ENCODE results near the gene SLC22A4.

SLC22A4 gene

GRCh38 chr5:132372542-132372941, 78.3 kb downstream of the SLC22A4 start:
- no peak for FAIRE-seq
- no peak for DNase-seq (ENCODE audit: insufficient read length, low spot score)
- TF ChIP-seq, protein P1, sequence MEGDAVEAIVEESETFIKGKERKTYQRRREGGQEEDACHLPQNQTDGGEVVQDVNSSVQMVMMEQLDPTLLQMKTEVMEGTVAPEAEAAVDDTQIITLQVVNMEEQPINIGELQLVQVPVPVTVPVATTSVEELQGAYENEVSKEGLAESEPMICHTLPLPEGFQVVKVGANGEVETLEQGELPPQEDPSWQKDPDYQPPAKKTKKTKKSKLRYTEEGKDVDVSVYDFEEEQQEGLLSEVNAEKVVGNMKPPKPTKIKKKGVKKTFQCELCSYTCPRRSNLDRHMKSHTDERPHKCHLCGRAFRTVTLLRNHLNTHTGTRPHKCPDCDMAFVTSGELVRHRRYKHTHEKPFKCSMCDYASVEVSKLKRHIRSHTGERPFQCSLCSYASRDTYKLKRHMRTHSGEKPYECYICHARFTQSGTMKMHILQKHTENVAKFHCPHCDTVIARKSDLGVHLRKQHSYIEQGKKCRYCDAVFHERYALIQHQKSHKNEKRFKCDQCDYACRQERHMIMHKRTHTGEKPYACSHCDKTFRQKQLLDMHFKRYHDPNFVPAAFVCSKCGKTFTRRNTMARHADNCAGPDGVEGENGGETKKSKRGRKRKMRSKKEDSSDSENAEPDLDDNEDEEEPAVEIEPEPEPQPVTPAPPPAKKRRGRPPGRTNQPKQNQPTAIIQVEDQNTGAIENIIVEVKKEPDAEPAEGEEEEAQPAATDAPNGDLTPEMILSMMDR (IDR thresholded peaks at IDR 0.05; ENCODE audit: insufficient read depth, missing control alignments) = no peak

GRCh38 chr5:132375957-132376356, 81.8 kb downstream of the SLC22A4 start:
- TF ChIP-seq, protein P1 (IDR thresholded peaks at IDR 0.05; ENCODE audit: insufficient read depth, missing control alignments) = no peak
- no peak for FAIRE-seq
- no peak for DNase-seq (ENCODE audit: insufficient read length, low spot score)

- FAIRE-seq = no peak
- TF ChIP-seq, protein P1 (IDR thresholded peaks at IDR 0.05; ENCODE audit: insufficient read depth, missing control alignments) = no peak
These were observed 82.8 kb downstream of the SLC22A4 start for GRCh38 chr5:132376694-132377641.

DNA sequence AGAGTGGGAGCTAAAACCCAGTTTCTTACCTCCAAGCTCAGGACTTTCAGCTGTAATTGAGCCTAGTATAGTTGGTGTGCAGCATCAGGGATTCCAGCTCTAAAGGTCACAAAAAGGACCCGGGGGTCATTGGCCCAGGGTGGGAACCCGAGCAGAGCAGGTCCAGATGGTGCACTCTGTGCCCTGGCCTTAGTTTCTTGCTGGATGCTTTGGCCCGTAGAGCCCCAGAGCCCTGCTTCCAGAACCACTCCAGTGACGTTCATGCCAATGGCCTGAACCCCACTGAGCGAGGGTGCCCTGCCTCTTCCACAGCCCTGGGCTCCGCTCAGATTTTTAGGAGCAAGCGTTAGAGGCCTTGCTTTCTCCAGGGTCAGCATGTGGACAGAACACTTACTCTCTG, 83.5 kb downstream of the SLC22A4 start:
- TF ChIP-seq, protein P1 (IDR thresholded peaks at IDR 0.05; ENCODE audit: insufficient read depth, missing control alignments) = no peak
- FAIRE-seq (no peak), DNase-seq (ENCODE audit: insufficient read length, low spot score) (no peak)

More at GRCh38 chr5:132376694-132377641, 82.8 kb downstream of the SLC22A4 start:
- no peak for DNase-seq (ENCODE audit: insufficient read length, low spot score)

DNA sequence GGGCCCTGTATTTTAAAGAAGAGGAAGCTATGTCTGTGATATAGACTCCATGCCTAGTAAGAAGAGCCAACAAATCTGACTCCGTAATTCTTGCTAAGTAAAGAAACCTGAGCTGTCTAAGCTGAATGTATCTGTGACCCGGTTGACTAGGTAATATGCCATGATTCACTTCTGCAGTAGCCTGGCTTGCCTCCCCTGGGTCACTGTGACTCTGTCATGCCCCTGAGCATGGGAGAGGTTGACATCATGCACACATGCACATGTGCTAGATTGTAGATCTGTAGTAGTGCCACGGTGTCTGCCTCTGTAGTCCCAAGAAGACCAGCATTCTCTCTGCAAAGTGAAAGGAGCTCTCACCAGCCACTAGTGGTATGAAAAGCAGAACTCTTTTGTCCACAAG, 84.4 kb downstream of the SLC22A4 start:
- TF ChIP-seq, protein P1 (IDR thresholded peaks at IDR 0.05; ENCODE audit: insufficient read depth, missing control alignments) = no peak
- FAIRE-seq (no peak), DNase-seq (ENCODE audit: insufficient read length, low spot score) (no peak)

DNA sequence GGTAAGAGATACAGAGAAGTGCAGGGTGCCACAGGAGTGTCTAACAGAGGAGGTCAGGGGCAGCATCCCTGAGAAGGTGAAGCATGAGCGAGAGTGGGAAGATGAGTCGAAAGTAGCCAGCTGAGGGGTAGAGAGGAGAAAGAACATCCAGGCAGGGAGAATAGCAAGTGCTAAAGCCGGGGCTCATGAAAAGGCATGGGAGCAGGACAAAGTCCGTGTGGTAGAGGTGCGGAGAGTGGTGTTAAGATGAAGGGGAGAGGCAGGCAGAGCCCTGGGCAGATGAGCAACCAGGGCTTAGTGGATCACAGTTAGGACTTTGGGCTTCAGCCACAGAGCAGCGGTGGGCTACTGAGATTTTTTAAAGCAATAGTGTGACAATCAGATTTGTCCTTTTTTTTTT, 85.9 kb downstream of the SLC22A4 start:
- FAIRE-seq (no peak), DNase-seq (ENCODE audit: insufficient read length, low spot score) (no peak)
- TF ChIP-seq, protein P1 (IDR thresholded peaks at IDR 0.05; ENCODE audit: insufficient read depth, missing control alignments) = no peak

GRCh38 chr5:132380741-132381140, 86.5 kb downstream of the SLC22A4 start:
- TF ChIP-seq, protein P1 (IDR thresholded peaks at IDR 0.05; ENCODE audit: insufficient read depth, missing control alignments) = no peak
- FAIRE-seq = no peak

More at GRCh38 chr5:132380741-132381140, 86.5 kb downstream of the SLC22A4 start:
- no peak for DNase-seq (ENCODE audit: insufficient read length, low spot score)

Measured in D721Med (cell line).